Endothelial cell of umbilical vein (primary cell): ENCODE data around the gene SIM2. TPM values are rescaled to one million over a fixed set of nuclear protein-coding genes. Genes with fewer than 3 reads are reported as not detected.
A peak's percentile ranks its signal among the peaks of the same experiment; 100 is the strongest.

Experiments
- BruUV-seq: library from RNA; stranded (reverse); fragments of 400-500 nt; replicated peaks from 2 replicates; lab custom pipeline; 2021; lab: Mats Ljungman, UMichigan
- CTCF ChIA-PET: fragments of 300-600, 350-600 bp; sonication (Branson Sonifier 250); formaldehyde crosslinking; loops from one replicate; lab custom pipeline; 2021; ENCODE audit warnings: antibody characterized with exemption, inconsistent platforms; lab: Charles Lee
- POLR2A ChIA-PET: fragments of 300-600, 350-600 bp; sonication (Branson Sonifier 250); formaldehyde crosslinking; loops from one replicate; lab custom pipeline; 2021; ENCODE audit warnings: antibody characterized with exemption, inconsistent platforms; lab: Charles Lee
- DNase-seq: peaks from one replicate; pipeline ENCODE4 v3.0.0-alpha.2; 2011; ENCODE audit warnings: low read depth, low spot score
- FAIRE-seq: peaks from 2 replicates; lab custom pipeline; 2011; peaks lifted over from hg19 to GRCh38; lab: Jason Lieb, UNC
- H2AFZ ChIP-seq: 2 replicates; pipeline ENCODE4 v1.6.0; 2012; ENCODE audit warnings: low read depth, low read length, control low read depth, inconsistent platforms
- H3K27ac ChIP-seq: 2 replicates; pipeline ENCODE4 v1.5.1; 2011; ENCODE audit warnings: low read depth, mild to moderate bottlenecking, control low read depth, low read length, moderate library complexity; ENCODE audit not compliant: insufficient read depth
- H3K27me3 ChIP-seq, 2 experiments: 2 replicates each; pipeline versions ENCODE4 v1.6.0 to v1.6.1; 2011; ENCODE audit warnings: low read length in 2 of 2, mixed read lengths in 1 of 2; ENCODE audit not compliant: control insufficient read depth in 2 of 2, insufficient read depth in 2 of 2
- H3K36me3 ChIP-seq, 2 experiments: 2 replicates in 1 of 2; 3 replicates in 1 of 2; pipeline ENCODE4 v1.5.1; 2011; ENCODE audit warnings: low read length in 2 of 2, mild to moderate bottlenecking in 1 of 2, moderate library complexity in 1 of 2; ENCODE audit not compliant: control insufficient read depth in 2 of 2, insufficient read depth in 2 of 2; ENCODE audit errors: extremely low read depth in 1 of 2
- H3K4me1 ChIP-seq: 3 replicates; pipeline ENCODE4 v1.5.1; 2011; ENCODE audit warnings: mild to moderate bottlenecking, low read length; ENCODE audit not compliant: control insufficient read depth, insufficient read depth; ENCODE audit errors: extremely low read depth
- H3K4me2 ChIP-seq: 2 replicates; pipeline ENCODE4 v1.6.1; 2011; ENCODE audit warnings: low read length, control low read depth, mixed read lengths; ENCODE audit not compliant: insufficient read depth
- H3K4me3 ChIP-seq, 3 experiments: fragments of 200-600 bp in 1 of 3; sonication (generic), shearing (Covaris generic) in 1 of 3; replicated peaks in 1 of 3; 2 replicates each; pipeline ENCODE4 v1.5.1; 2011 to 2016; ENCODE audit warnings: control low read depth in 3 of 3, low read length in 3 of 3, mild to moderate bottlenecking in 2 of 3, inconsistent platforms in 1 of 3, low read depth in 1 of 3, moderate library complexity in 1 of 3; ENCODE audit not compliant: insufficient read depth in 1 of 3
- H3K79me2 ChIP-seq: 2 replicates; pipeline ENCODE4 v1.6.0; 2012; ENCODE audit warnings: low read length, inconsistent platforms; ENCODE audit not compliant: control insufficient read depth, insufficient read depth
- H3K9ac ChIP-seq: replicated peaks from 2 replicates; pipeline ENCODE3; 2011; ENCODE audit warnings: low read length, control low read depth; ENCODE audit not compliant: insufficient read depth; ENCODE audit errors: extremely low read depth
- H3K9me1 ChIP-seq: replicated peaks from 3 replicates; pipeline ENCODE4 v1.6.0; 2011; ENCODE audit warnings: mild to moderate bottlenecking, low read length; ENCODE audit not compliant: control insufficient read depth, insufficient read depth; ENCODE audit errors: extremely low read depth
- H3K9me3 ChIP-seq: replicated peaks from 2 replicates; pipeline ENCODE4 v1.5.1; 2012; ENCODE audit warnings: low read length, inconsistent platforms; ENCODE audit not compliant: control insufficient read depth, insufficient read depth
- H4K20me1 ChIP-seq: replicated peaks from 2 replicates; pipeline ENCODE3; 2011; ENCODE audit warnings: mild to moderate bottlenecking, low read length; ENCODE audit not compliant: control insufficient read depth, insufficient read depth; ENCODE audit errors: extremely low read depth
- CTCF ChIP-seq, 2 donors: IDR thresholded peaks; 1 replicate in 1 of 2; 2 replicates in 1 of 2; pipeline ENCODE4 v1.5.1; 2011; ENCODE audit warnings: low read length in 2 of 2, mild to moderate bottlenecking in 2 of 2, moderate library complexity in 2 of 2, control low read depth in 1 of 2, inconsistent platforms in 1 of 2, low read depth in 1 of 2; ENCODE audit not compliant: insufficient read depth in 1 of 2; ENCODE audit errors: extremely low read depth in 1 of 2
- EZH2 ChIP-seq: IDR thresholded peaks from 2 replicates; pipeline ENCODE4 v1.6.1; 2012; ENCODE audit warnings: borderline replicate concordance, low read depth, mild to moderate bottlenecking, moderate library complexity, low read length, inconsistent platforms; ENCODE audit not compliant: severe bottlenecking
- FOS ChIP-seq: IDR thresholded peaks from 2 replicates; pipeline ENCODE4 v1.6.1; 2011; ENCODE audit warnings: mild to moderate bottlenecking, low read length, moderate library complexity, borderline replicate concordance; ENCODE audit not compliant: insufficient read depth
- GATA2 ChIP-seq: IDR thresholded peaks from 2 replicates; pipeline ENCODE4 v1.7.0; 2011; ENCODE audit warnings: low read depth, mild to moderate bottlenecking, moderate library complexity, mixed read lengths, low read length; ENCODE audit not compliant: insufficient read length, insufficient read depth
- JUN ChIP-seq: IDR thresholded peaks from 2 replicates; pipeline ENCODE4 v1.6.1; 2011; ENCODE audit warnings: borderline replicate concordance, low read depth; ENCODE audit not compliant: insufficient read length, insufficient read depth
- MAX ChIP-seq: IDR thresholded peaks from 2 replicates; pipeline ENCODE4 v1.6.1; 2011; ENCODE audit not compliant: insufficient read depth, insufficient read length
- MYC ChIP-seq: IDR thresholded peaks from one replicate; pipeline ENCODE4 v1.6.1; 2011; ENCODE audit warnings: mild to moderate bottlenecking, low read depth, low read length
- POLR2A ChIP-seq: IDR thresholded peaks from 2 replicates; pipeline ENCODE4 v1.6.1; 2012; ENCODE audit warnings: low read depth, mild to moderate bottlenecking, control low read depth, low read length
- POLR2AphosphoS5 ChIP-seq: IDR thresholded peaks from 2 replicates; pipeline ENCODE4 v1.6.1; 2012; ENCODE audit warnings: low read depth, mild to moderate bottlenecking, control low read depth, low read length, moderate library complexity; ENCODE audit not compliant: insufficient read depth
- dilution Hi-C: fragments of 300-500 bp; cut with MboI; formaldehyde crosslinking; loops from one replicate; pipeline ENCODE4 v1.15.0; 2019; ENCODE audit warnings: low sequenced_read_pairs; ENCODE audit not compliant: extremely low pct_ligation_motif_present
- intact Hi-C: fragments of 100-400 bp; cut with micrococcal nuclease; formaldehyde crosslinking; loops from one replicate; pipeline ENCODE4 v1.10.0; 2022
- polyA plus RNA-seq, 4 experiments: library from polyadenylated mRNA; depleted of rRNA in 3 of 4; stranded (reverse) in 3 of 4; unstranded in 1 of 4; fragments of >200 nt; gene quantifications; 2 replicates each; pipeline versions ENCODE4 v1.2.1 to v1.2.3, GENCODE V29; 2011 to 2012; ENCODE audit warnings: missing spikeins in 1 of 4
- total RNA-seq: library from RNA; stranded (reverse); gene quantifications from 2 replicates; pipeline ENCODE4 v1.2.3, GENCODE V29; 2021

SIM2 gene
- total and polyA plus RNA-seq, 2 donors (not counting 3 experiments of a cell fraction or from before 2014, with no cell fraction given), result not detected

DNA sequence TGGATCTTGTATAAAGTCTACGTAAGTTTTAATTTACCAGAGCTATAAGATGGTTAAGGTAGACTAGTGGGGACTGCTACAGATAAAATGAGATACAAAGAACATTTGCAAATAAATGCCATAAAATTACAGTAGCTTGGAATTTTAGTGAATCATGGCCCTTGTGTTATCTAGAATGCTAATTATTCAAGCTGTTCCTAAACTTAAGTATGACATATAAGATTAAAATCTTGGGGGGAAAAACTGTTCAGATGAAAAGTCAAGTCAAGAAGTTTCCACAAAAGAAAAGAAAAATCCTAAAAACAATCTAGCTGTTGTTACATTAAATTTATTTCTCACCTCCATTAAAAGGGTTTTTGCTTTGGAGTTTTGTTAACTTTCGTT is 51.7 kb downstream of the SIM2 start:
- ChIA-PET POLR2A (no interaction called here), CTCF (interaction anchor here (6.1 kb wide), 1 partner anchor 167 kb away, joined by 78 read pairs; no protein-coding TSS in a partner anchor)
- Histone ChIP-seq H3K9ac (no peak overlapping the region), H3K79me2 (no peaks in the 10 kb centered on the region), H3K27ac (no peak overlapping the region), H3K9me1 (no peaks in the 10 kb centered on the region), H3K4me1 (peaks cover 19% of the 10 kb centered on the region), H3K4me3 (no peak overlapping the region), H2AFZ (no peak overlapping the region), H3K9me3 (no peaks in the 10 kb centered on the region), H4K20me1 (no peaks in the 10 kb centered on the region), H3K36me3 (no peaks in the 10 kb centered on the region), H3K27me3 (peaks cover 0 to 8% of the 10 kb centered on the region in 2 experiments), H3K4me2 (no peak overlapping the region)
- DNase-seq (no peak), FAIRE-seq (peak; percentile 24)
- dilution Hi-C loops (no loop called here), intact Hi-C loops (no loop called here)
- TF ChIP-seq JUN, result no peak
- no peak for TF ChIP-seq MYC
- no peak for TF ChIP-seq FOS
- no peak for TF ChIP-seq GATA2
- no peak for TF ChIP-seq EZH2
- TF ChIP-seq CTCF (IDR thresholded peaks at IDR 0.05; ENCODE audit: extremely low read depth in 1 of 2, insufficient read depth in 1 of 2, low read depth in 1 of 2, low read length in 2 of 2), result no peak
- TF ChIP-seq POLR2A, result no peak
- TF ChIP-seq POLR2AphosphoS5, result no peak
- no peak for TF ChIP-seq MAX
- BruUV-seq, result no TSS peak
